Mucosa of gallbladder (tissue), 1 donor: ENCODE results near the gene SLC25A41. TPM values are rescaled to one million over a fixed set of nuclear protein-coding genes. Genes with fewer than 3 reads are reported as not detected.
A peak's percentile ranks its signal among the peaks of the same experiment; 100 is the strongest.

Experiments
- DNase-seq: peaks from one replicate; pipeline ENCODE4 v3.0.0-alpha.2; 2020; ENCODE audit warnings: low spot score
- total RNA-seq: library from RNA; stranded (reverse); gene quantifications from one replicate; pipeline ENCODE4 v1.2.1, GENCODE V29; 2021
- donor health status: DM: no; HTN: no; CAD: no.

Gene SLC25A41
- total RNA-seq, result 0.72 TPM

DNA sequence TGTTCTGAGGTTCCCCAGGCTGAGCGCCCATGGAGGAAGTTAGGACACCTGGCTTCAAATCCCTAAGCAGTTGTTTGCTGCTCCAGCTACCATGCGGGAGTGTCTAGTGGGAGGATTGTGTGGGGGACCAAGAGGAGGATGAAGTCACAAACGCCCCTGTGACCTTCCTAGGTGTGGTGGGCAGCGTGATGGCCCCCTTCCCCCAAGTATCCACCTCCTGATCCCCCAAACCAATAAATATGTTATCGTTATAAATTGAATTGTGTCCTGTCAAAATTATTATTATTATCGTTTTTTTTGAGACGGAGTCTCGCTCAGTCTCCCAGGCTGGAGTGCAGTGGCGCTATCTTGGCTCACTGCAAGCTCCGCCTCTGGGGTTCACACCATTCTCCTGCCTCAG is at the start of gene SLC25A41:
Gene SLC25A41, minus strand, starts transcription at position 101 of the 400 bp plus-strand sequence. Its CDS starts 70 bp downstream, at position 31.
- no peak for DNase-seq

DNA sequence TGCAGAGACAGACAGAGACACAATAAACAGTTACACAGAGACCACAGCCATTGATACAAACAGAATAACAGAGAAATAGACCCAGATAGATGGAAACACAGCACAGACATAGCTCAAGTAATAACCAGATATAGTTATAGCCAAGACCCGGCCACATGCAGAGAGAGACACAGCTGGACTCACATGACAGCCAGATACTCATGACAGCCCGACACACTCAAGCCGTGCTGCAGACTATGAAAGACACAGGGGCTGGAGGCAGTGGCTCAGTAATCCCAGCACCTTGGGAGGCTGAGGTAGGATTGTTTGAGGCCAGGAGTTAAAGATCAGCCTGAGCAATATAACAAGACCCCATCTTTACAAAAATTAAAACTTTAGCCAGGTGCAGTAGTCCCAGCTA is 49.7 kb upstream of the SLC25A41 start:
- no peak for DNase-seq

DNA sequence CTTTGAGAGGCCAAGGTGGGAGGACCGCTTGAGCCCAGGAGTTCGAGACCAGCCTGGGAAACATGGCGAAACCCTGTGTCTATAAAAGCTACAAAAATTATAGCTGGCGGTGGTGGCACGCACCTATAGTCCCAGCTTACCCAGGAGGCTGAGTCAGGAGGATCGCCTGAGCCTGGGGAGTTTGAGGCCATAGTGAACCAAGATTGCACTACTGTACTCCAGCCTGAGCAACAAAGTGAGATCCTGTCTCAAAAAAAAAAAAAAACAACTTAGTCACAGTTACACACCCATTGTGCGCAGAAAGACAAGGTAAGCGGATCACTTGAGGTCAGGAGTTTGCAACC is 48.8 kb upstream of the SLC25A41 start:
- DNase-seq, result no peak

DNA sequence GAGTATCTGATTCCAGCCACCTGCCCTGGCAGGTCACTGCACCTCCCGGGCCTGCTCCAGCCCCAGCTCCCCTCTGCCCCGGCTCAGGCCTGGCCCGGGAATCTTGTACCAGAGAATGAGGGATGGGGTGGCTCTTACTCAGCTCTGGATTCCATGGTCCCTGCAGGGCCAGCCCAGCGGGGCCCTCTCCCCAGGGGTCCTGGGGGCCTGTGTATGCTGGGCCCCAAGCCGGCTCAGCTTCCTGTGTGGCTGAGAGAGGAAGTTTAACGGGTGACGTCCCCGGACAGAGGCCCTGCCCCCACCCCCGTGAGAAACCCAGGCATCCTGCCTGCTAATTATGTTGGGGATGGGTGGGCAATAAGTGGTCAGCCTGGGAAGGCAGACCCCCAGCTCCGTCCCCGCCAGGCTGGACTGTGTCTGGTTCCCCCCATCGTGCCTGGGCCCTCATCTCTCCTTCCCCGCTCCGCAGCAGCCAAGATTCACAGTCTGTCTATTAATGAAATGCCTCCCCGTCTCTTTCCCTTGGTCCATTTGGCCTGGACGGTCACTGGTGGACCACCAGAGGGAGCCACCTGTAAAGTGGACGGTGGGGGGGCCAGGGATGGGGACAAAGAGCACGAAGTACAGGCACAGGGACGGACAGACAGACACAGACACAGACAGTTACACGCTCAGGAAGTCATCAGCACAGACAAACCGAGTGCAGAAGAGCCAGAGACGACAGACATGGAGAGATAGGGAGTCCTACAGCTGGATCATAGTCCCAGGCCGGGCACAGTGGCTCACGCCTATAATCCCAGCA is 48.2 kb upstream of the SLC25A41 start, which contains the start of gene DENND1C:
Gene DENND1C, minus strand, starts transcription at position 247 of the 802 bp plus-strand sequence. Its CDS starts 92 bp downstream, at position 155.
- DNase-seq, result peak; percentile 34

DNA sequence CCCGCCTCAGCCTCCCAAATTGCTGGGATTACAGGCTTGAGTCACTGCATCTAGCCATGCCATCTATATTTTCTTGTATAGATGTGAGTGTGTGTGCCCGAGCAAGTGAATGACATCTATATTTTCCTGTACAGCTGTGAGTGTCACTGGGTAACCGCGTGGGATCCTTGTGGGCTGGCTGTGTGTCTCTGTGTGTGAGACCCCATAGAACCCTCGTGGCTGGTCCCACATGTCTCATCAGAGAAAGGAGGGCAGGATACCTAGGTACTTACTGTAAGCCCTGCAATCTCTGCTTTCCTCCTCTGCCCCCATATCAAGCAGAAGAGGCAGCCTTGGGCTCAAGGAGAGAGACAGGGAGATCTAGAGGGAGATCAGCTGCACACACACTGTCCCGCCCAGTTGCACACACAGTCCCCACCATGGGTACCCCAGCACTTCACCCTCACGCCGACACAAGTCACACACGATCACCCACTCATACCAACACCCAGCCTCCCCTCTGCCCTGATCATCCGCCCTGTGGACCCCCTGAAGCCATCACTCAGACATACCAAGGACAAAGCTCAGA is 47.4 kb upstream of the SLC25A41 start:
- no peak for DNase-seq

DNA sequence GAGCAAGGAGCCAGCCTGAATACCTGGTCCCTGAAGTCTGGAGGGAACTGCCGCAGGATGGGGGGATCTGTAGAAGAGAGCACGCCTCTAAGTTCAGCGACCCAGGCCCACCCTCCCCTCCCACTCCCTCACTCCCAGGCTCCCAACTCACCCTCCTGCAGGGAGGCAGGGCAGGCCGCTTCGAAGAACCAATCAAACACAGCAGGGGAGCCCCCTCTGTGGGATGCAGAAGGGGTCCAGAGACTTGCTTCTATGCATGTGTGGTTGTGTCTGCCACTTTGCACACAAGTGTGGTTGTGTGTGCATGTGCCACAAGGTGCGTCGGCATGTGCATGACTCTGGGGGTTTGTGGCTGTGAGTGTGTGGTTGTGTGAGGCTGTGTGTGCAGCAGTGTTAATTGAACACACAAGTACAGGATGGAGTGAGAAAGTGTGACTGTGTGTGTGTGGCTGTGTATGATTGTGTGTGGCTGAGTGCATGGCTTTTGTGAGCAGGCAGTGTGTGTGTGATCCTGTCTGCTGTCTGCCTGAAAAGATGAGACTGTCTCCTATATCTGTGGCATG is 46.4 kb upstream of the SLC25A41 start:
- no peak for DNase-seq

DNA sequence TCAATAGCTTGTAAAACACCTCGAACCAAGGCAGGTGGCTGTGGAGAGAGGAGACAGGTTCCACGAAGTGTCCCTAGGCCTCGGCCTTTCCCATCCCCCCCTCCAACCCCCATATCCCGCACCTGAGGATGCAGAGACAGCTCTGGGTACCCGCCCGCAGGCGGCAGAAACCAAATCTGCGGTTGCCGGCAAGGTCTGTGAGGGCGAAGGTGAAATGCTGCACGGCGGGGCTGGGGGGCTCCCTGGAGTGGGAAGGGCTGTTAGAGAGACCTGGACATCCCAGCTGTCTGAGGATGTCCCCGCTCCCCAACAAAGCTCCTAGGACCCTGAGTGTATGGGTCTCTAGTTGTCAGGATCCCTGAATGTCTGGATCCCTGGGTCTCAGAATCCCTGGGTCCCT is 45.3 kb upstream of the SLC25A41 start:
- no peak for DNase-seq

DNA sequence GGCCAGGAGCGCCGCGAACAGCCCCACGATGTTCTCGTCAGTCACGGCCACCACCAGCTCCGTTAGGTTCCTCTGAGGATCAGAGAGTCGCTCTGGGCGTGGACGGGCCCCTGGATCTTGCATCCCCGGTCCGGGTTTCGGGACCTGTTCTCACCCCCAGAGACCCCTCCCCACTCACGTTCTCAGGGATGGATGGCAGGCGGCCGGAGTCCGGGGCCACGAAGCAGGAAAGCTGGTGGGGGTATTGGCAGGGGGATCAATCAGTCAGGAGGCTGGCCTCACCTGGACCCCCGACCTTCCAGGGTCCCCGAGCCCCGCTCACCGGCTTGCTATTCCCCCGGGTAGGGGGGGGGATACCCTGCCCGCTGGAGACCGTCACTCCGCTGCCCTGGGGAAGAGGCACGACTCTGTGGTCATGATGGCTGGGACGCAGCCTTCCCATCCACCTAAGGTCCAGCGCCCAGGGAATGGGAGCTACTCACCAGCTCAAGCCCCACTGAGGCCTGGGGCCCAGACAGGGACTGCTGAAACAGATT is 43.4 kb upstream of the SLC25A41 start:
- no peak for DNase-seq

DNA sequence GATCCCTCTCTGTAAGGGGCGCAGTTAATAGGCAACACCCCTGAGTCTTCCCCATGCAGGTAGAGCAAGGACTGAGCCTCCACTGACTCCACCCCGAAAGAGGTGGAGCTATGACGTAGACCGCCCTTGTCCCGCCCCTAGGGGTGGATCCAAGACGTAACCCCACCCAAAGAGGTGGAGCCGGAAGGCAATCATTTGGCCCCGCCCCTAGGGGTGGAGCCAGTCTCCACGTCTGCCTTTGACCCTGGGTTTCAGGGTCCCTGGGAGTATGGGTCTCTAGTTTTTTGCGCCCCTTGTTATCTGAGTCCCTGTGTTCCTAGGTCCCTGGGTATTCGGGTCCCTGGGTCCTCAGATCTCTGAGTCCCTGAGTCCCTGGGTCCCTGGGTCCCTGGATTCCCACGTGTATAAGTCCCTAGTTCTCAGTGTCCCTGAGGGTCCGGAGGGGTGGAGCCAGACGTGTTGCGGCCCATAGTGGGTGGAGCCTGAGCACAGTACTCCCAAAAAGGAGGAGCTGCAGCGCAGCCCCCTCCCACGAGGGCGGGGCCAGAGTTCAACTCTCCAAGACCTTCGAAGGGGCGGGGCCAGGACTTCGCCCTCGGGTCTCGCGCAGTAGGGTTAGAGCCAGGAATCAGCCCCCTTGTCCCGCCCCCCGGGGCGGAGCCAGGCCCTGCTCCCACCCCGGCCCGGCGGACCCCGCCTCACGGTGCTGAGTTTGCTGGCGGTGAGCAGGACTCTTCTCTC is 42.8 kb upstream of the SLC25A41 start:
- DNase-seq, result peak; percentile 88

DNA sequence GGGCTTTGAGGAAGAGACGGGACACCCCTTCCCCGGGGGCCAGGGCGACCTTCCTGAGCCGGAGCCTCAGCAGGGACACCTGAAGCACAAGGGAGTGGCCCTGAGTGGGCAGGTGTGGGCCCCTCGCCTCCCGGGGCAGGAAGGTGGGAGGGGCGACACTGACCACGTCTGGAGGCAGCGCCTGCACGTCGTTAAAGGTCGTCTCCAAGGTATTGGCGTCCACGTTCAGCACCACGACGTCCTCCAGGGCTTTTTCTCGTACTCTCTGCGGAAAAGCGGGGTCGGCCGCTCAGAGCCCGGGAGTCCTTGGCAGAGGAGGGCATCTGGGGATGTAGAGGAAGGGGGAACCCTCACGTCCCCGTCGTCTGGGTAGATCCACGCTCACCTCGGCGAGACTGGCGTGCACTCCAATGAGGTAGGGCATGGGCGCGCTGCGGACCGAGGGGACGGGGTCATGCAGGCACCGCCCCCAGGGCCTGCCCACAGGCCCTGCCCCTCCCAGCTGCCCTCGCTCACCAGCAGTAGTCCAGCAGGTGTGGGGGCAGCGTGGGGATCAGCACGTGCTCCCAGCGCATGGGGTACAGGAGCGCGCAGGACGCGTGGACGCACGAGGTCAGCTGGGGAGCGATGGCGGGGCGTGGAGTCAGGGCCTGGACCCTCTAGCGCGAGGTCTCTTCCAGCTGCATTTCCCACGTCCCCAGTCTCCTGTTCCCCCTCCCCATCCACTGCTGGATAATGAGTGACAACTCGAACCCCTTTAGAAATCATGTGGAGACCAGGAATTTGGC is 42.0 kb upstream of the SLC25A41 start:
- no peak for DNase-seq

DNA sequence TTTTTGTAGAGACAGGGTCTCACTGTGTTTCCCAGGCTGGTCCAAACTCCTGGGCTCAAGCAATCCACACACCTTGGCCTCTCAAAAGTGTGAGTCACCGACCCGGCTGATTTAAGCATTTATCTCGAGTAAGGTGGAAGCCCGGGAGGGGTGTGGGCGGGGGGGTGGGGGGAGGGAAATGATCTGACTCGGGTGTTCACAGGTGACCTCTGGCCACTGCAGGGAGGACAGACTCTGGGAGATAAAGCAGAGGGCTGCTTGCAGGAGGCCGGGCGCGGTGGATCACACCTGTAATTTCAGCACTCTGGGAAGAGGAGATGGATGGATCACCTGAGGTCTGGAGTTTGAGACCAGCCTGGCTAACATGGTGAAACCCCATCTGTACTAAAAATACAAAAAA is 40.1 kb upstream of the SLC25A41 start:
- DNase-seq, result no peak

DNA sequence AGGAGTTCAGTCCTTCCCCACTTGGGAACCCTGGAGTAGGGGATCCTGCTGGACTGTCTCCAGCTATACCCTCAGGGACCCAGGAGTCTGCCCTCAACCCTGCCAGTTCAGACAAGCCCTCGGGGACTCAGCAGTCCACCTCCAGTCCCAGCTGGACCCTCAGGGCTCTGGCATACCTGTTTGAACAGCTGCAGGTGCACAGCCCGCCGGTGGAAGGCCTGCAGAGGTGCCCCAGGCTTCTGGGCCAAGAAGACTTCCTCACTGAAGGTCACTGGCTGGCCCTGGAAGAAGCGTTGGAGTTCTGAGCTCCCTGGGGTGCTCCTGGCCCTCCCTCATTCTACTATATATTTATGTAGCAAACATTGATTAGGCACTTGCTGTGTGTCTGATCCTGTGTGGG is 39.1 kb upstream of the SLC25A41 start:
- DNase-seq, result no peak

DNA sequence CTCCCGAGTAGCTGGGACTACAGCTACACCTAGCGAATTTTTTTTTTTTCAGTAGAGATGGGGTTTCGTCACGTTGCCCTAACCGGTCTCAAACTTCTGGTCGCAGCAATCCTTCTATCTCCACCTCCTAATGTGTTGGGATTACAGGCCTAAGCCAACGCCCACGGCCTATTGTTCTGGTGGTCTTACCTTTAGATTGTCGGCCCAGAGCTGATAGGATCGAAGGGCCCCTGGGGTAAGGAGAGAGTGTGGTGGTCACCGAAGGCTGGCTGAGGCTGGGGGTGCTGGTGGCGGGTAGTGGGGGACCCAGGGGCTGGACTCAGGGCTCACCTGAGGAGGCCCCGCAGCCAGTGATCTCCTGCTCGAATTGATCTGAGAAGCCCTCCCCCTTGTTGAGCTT is 37.5 kb upstream of the SLC25A41 start:
- no peak for DNase-seq

DNA sequence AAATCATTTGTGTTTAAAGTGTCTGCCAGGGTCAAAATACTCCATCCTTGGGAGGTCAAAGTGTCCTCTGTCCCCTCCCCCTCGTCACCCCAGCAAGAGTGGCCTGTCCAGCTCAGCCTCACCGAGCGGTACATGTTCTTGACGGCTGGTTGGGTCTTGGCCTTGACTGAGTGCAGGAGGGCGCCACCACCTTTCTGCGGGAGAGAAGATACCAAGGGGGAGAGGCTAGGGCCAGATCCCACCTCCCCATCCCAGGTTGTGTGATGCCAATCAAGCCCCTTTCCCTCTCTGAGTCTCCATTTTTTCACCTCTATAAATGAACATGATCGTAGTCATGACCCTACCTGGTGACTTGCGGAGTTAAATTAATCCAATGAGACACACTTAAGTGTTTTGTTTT is 36.6 kb upstream of the SLC25A41 start:
- no peak for DNase-seq

DNA sequence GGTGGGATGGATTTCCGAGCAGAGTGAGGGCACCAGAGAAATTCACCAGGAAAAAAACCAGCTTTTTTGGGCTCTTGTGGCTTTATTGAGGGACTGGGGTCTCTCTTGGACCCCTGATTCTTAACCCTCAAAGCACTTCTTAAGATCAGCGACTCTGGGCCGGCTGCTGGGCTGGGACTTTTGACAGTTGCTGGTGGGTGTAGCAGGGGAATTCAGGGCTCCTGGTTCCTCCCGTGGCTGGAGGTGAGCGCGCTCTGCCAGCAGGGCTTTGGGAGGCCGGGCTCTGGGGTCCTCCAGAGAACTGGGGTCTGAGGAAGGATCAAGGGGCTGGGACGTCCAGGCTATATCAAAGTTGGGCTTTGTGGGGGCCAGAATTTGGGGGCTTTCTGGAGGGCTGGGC is 33.8 kb upstream of the SLC25A41 start:
- DNase-seq, result no peak

DNA sequence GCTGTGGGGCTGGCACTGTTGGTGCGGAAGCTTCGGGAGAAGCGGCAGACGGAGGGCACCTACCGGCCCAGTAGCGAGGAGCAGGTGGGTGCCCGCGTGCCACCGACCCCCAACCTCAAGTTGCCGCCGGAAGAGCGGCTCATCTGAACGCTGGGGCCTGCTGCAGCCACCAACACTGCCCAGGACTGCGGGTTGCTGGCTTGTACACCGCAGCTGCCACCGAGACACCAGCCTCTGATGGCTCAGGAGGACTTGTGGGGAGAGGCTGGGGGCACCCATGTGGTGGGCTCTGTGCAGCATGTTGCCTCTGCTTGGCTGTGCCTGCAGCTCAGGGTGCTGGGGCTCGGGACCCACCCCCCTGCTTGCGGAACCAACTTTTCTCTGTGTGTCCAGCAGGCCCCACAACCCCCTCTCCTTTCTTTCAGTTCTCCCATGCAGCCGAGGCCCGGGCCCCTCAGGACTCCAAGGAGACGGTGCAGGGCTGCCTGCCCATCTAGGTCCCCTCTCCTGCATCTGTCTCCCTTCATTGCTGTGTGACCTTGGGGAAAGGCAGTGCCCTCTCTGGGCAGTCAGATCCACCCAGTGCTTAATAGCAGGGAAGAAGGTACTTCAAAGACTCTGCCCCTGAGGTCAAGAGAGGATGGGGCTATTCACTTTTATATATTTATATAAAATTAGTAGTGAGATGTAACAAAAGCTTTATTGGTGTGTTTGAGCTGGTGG is 33.1 kb upstream of the SLC25A41 start:
- no peak for DNase-seq

DNA sequence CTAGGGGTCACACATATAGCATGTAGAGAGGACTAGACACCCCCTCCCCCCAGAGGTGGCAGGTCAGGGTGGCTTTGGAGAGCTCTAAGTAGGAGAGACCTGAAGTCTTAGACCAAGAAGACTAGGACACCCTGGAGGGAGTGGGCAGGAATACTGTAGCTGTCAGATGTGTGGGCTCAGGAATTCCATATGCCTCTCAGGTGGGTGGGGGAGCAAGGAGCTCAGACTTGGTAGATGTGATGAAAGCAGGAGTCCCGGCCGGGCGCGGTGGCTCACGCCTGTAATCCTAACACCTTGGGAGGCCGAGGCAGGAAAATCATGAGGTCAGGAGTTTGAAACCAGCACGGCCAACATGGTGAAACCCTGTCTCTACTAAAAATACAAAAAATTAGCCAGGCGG is 32.1 kb upstream of the SLC25A41 start:
- no peak for DNase-seq

DNA sequence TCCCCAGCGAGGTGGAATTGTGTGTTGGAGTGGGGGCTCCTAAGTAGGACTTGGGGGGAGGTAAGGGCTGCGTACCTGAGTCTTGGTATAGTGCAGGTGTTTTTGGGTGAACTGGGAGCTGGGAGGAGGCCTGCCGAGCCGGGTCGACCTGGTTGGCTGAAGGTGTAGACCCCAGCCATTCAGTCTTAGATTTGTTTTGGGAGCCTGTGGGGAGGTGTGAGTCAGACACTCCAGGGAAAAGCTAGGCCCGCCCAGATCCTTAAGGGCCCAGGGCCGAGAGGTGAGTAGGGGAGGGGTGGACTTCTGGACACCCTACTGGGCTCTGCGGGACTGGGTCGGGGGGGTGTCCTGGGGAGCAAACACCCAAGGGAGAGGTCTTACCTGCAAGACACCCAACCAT is 31.4 kb upstream of the SLC25A41 start:
- no peak for DNase-seq

DNA sequence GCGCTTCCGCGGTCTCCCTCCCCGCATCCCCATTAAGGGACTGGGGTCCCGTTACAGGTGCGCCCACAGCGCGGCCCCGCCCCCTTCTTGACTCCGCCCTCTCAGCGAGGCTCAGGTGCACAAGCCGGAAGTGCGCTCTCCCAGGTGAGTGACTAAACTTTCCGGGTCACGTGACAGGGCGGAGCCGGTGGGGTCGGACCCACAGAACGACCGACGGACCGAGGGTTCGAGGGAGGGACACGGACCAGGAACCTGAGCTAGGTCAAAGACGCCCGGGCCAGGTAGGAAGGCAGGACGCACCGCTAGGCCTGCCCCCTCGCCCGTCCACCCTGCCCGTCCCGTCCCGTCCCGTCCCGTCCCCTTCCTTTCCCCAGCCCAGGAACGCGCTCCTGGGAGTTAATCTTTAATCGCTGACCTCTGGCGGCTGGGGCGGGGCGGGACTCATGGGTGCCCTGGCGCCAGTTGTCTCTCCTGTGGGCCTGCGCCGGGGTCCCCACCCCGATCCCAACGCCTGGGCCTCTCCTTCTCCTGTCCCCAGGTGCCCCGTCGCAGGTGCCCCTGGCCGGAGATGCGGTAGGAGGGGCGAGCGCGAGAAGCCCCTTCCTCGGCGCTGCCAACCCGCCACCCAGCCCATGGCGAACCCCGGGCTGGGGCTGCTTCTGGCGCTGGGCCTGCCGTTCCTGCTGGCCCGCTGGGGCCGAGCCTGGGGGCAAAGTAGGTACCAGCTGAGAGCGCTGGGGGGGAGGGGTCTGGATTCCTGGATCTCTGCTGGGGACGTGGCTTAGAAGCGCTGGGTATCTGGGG is 30.7 kb upstream of the SLC25A41 start, which contains the start of gene CRB3:
Gene CRB3, plus strand, starts transcription at position 202 of the 804 bp plus-strand sequence. Its CDS starts 431 bp downstream, at position 633.
- peak; percentile 92 for DNase-seq
